HEK293 (cell line): ENCODE results near the gene CIITA.

Experiments used
- CTCF ChIA-PET: fragments of 350-600 bp; formaldehyde crosslinking; extraction: SDS; loops from one replicate; lab custom pipeline; 2021; ENCODE audit warnings: antibody characterized with exemption; lab: Yijun Ruan, JAX
- POLR2A ChIA-PET: fragments of 300-600 bp; formaldehyde crosslinking; extraction: SDS; loops from one replicate; lab custom pipeline; 2020; ENCODE audit warnings: antibody characterized with exemption, inconsistent platforms; lab: Yijun Ruan, JAX
- H3K27ac ChIP-seq: fragments of 200-500 bp; sonication (Bioruptor generic); 2 replicates; pipeline ENCODE4 v1.5.1; 2014; ENCODE audit warnings: low read depth, low read length, control low read depth, inconsistent platforms; ENCODE audit errors: extremely low read depth
- H3K36me3 ChIP-seq, 2 experiments: fragments of 200-500 bp in 1 of 2; sonication (Bioruptor generic) in 1 of 2; 1 replicate in 1 of 2; 2 replicates in 1 of 2; pipeline ENCODE4 v1.5.1; 2014 to 2017; ENCODE audit warnings: inconsistent platforms in 2 of 2, low read length in 2 of 2; ENCODE audit not compliant: control insufficient read depth in 2 of 2, insufficient read depth in 1 of 2
- H3K4me1 ChIP-seq: fragments of 200-500 bp; sonication (Bioruptor generic); 2 replicates; pipeline ENCODE4 v1.5.1; 2014; ENCODE audit warnings: mild to moderate bottlenecking, low read length, inconsistent platforms; ENCODE audit not compliant: control insufficient read depth, insufficient read depth
- H3K4me3 ChIP-seq: 2 replicates; pipeline ENCODE4 v1.5.1; 2011; ENCODE audit warnings: low read depth, mild to moderate bottlenecking, control low read depth, low read length, moderate library complexity
- H3K9me3 ChIP-seq: fragments of 200-500 bp; sonication (Bioruptor generic); 2 replicates; pipeline ENCODE4 v1.5.1; 2014; ENCODE audit warnings: low read depth, low read length, inconsistent platforms; ENCODE audit not compliant: control insufficient read depth, insufficient read depth
- IKZF3 ChIP-seq: fragments of 450-650 bp; IDR thresholded peaks from 2 replicates; pipeline ENCODE4 v1.5.0; 2018; ENCODE audit warnings: missing biosample characterization, mild to moderate bottlenecking, missing genetic modification characterization, moderate library complexity
- SALL2 ChIP-seq: fragments of 450-650 bp; formaldehyde crosslinking; IDR thresholded peaks from 2 replicates; pipeline ENCODE4 v1.5.0; 2017; ENCODE audit warnings: missing biosample characterization, mild to moderate bottlenecking, missing genetic modification characterization, borderline replicate concordance
- SP2 ChIP-seq: fragments of 450-650 bp; formaldehyde crosslinking; IDR thresholded peaks from 2 replicates; pipeline ENCODE4 v1.5.1; 2016; ENCODE audit warnings: missing biosample characterization, missing genetic modification characterization
- ZBTB21 ChIP-seq: fragments of 450-650 bp; formaldehyde crosslinking; IDR thresholded peaks from 2 replicates; pipeline ENCODE4 v1.5.1; 2017; ENCODE audit warnings: missing biosample characterization, missing genetic modification characterization
- ZFP69B ChIP-seq: fragments of 450-650 bp; formaldehyde crosslinking; IDR thresholded peaks from 2 replicates; pipeline ENCODE4 v1.5.1; 2016; ENCODE audit warnings: missing biosample characterization, missing genetic modification characterization
- ZNF214 ChIP-seq: fragments of 450-650 bp; formaldehyde crosslinking; IDR thresholded peaks from 2 replicates; pipeline ENCODE4 v1.5.1; 2017; ENCODE audit warnings: missing biosample characterization, mild to moderate bottlenecking, missing genetic modification characterization, borderline replicate concordance
- ZNF366 ChIP-seq: fragments of 450-650 bp; formaldehyde crosslinking; conservative IDR thresholded peaks from 2 replicates; pipeline ENCODE4 v1.5.1; 2016; ENCODE audit warnings: missing biosample characterization, missing genetic modification characterization
- ZNF768 ChIP-seq: fragments of 450-650 bp; formaldehyde crosslinking; IDR thresholded peaks from 2 replicates; pipeline ENCODE4 v1.5.1; 2018; ENCODE audit warnings: missing biosample characterization, mild to moderate bottlenecking, missing genetic modification characterization
- TF ChIP-seq, protein P1 (sequence below): fragments of 450-650 bp; formaldehyde crosslinking; IDR thresholded peaks from 2 replicates; pipeline ENCODE4 v1.5.1; 2017; ENCODE audit warnings: missing biosample characterization, missing genetic modification characterization
- TF ChIP-seq, protein P2 (sequence below): fragments of 450-650 bp; formaldehyde crosslinking; IDR thresholded peaks from 2 replicates; pipeline ENCODE4 v1.5.1; 2016; ENCODE audit warnings: missing biosample characterization, missing genetic modification characterization
- TF ChIP-seq, protein P3 (sequence below): fragments of 450-650 bp; formaldehyde crosslinking; IDR thresholded peaks from 2 replicates; pipeline ENCODE4 v1.5.1; 2016; ENCODE audit warnings: missing biosample characterization, missing genetic modification characterization
- TF ChIP-seq, protein P4 (sequence below): fragments of 450-650 bp; formaldehyde crosslinking; IDR thresholded peaks from 2 replicates; pipeline ENCODE4 v1.5.1; 2016; ENCODE audit warnings: missing biosample characterization, missing genetic modification characterization, borderline replicate concordance
- TF ChIP-seq, protein P5 (sequence below): fragments of 450-650 bp; formaldehyde crosslinking; IDR thresholded peaks from 2 replicates; pipeline ENCODE4 v1.5.1; 2016; ENCODE audit warnings: missing biosample characterization, missing genetic modification characterization, borderline replicate concordance
- TF ChIP-seq, protein P6 (sequence below): fragments of 450-650 bp; formaldehyde crosslinking; IDR thresholded peaks from 2 replicates; pipeline ENCODE4 v1.5.1; 2016; ENCODE audit warnings: missing biosample characterization, missing genetic modification characterization
- TF ChIP-seq, protein P7 (sequence below): fragments of 450-650 bp; formaldehyde crosslinking; IDR thresholded peaks from 2 replicates; pipeline ENCODE4 v1.5.1; 2016; ENCODE audit warnings: missing biosample characterization, missing genetic modification characterization
- TF ChIP-seq, protein P8 (sequence below): fragments of 450-650 bp; formaldehyde crosslinking; IDR thresholded peaks from 2 replicates; pipeline ENCODE4 v1.5.1; 2016; ENCODE audit warnings: missing biosample characterization, missing genetic modification characterization, low read depth

Gene CIITA

DNA sequence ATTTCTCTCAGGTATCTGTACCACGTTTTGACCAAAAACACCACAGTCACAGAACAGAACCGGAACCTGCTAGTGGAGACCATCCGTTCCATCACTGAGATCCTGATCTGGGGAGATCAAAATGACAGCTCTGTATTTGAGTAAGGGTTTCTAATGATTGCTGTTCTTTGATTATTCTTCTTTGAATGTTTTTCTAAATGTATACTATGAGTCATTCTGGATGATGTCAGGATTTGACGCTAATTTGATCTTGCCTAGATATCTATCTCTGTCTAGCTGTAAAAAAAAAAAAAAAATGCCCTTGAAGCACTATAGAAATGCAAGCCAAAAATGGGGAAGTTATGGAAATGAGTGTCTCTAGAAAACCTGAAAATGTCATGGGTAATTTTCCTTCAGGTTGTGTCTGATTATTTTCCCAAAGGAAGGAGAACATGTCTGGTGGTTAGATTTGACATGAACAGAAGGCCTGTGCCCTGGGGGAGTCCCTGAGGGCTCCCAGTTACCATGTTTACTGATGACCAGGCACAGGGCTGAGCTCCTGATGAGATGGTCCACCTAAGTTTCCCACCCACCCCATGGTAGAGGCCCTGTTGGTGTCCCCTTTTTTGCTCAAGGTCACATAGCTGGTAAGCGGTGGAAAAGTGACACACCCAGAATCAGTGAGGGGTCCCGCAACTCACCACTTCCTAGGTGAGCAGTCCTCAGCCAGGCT is 80.9 kb downstream of the CIITA start:
- H3K4me3 ChIP-seq = no peak overlapping the region
- H3K36me3 ChIP-seq = peaks cover 0 to 10% of the 10 kb centered on the region in 2 experiments; a peak in 2 of 3 replicates
- ChIA-PET POLR2A (no interaction called here), CTCF (interaction anchor here (0.6 to 1.5 kb wide), 6 partner anchors 8 to 756 kb away, joined by 3 to 4 read pairs (median 4); no protein-coding TSS in a partner anchor)
- H3K4me1 ChIP-seq = peaks cover 7% of the 10 kb centered on the region
- H3K9me3 ChIP-seq = no peaks in the 10 kb centered on the region
- no peak overlapping the region for H3K27ac ChIP-seq
- TF ChIP-seq, protein P1, sequence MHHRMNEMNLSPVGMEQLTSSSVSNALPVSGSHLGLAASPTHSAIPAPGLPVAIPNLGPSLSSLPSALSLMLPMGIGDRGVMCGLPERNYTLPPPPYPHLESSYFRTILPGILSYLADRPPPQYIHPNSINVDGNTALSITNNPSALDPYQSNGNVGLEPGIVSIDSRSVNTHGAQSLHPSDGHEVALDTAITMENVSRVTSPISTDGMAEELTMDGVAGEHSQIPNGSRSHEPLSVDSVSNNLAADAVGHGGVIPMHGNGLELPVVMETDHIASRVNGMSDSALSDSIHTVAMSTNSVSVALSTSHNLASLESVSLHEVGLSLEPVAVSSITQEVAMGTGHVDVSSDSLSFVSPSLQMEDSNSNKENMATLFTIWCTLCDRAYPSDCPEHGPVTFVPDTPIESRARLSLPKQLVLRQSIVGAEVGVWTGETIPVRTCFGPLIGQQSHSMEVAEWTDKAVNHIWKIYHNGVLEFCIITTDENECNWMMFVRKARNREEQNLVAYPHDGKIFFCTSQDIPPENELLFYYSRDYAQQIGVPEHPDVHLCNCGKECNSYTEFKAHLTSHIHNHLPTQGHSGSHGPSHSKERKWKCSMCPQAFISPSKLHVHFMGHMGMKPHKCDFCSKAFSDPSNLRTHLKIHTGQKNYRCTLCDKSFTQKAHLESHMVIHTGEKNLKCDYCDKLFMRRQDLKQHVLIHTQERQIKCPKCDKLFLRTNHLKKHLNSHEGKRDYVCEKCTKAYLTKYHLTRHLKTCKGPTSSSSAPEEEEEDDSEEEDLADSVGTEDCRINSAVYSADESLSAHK = peak; percentile 49; the same call in 1 of the 2 replicates
- TF ChIP-seq, protein P2, sequence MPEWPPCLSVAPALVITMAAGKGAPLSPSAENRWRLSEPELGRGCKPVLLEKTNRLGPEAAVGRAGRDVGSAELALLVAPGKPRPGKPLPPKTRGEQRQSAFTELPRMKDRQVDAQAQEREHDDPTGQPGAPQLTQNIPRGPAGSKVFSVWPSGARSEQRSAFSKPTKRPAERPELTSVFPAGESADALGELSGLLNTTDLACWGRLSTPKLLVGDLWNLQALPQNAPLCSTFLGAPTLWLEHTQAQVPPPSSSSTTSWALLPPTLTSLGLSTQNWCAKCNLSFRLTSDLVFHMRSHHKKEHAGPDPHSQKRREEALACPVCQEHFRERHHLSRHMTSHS (tag by site-specific recombination) = no peak
- no peak for TF ChIP-seq SP2 (tag by site-specific recombination)
- TF ChIP-seq, protein P3, sequence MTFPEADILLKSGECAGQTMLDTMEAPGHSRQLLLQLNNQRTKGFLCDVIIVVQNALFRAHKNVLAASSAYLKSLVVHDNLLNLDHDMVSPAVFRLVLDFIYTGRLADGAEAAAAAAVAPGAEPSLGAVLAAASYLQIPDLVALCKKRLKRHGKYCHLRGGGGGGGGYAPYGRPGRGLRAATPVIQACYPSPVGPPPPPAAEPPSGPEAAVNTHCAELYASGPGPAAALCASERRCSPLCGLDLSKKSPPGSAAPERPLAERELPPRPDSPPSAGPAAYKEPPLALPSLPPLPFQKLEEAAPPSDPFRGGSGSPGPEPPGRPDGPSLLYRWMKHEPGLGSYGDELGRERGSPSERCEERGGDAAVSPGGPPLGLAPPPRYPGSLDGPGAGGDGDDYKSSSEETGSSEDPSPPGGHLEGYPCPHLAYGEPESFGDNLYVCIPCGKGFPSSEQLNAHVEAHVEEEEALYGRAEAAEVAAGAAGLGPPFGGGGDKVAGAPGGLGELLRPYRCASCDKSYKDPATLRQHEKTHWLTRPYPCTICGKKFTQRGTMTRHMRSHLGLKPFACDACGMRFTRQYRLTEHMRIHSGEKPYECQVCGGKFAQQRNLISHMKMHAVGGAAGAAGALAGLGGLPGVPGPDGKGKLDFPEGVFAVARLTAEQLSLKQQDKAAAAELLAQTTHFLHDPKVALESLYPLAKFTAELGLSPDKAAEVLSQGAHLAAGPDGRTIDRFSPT (tag by site-specific recombination) = peak; percentile 73
- TF ChIP-seq IKZF3 = no peak
- peak; percentile 76 for TF ChIP-seq ZNF366
- TF ChIP-seq, protein P4, sequence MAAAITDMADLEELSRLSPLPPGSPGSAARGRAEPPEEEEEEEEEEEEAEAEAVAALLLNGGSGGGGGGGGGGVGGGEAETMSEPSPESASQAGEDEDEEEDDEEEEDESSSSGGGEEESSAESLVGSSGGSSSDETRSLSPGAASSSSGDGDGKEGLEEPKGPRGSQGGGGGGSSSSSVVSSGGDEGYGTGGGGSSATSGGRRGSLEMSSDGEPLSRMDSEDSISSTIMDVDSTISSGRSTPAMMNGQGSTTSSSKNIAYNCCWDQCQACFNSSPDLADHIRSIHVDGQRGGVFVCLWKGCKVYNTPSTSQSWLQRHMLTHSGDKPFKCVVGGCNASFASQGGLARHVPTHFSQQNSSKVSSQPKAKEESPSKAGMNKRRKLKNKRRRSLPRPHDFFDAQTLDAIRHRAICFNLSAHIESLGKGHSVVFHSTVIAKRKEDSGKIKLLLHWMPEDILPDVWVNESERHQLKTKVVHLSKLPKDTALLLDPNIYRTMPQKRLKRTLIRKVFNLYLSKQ (tag by site-specific recombination) = no peak
- no peak for TF ChIP-seq SALL2 (tag by site-specific recombination)
- TF ChIP-seq ZNF214 (tag by site-specific recombination) = no peak
- 0 out of 2 replicates have a peak, but pooled peaks have one; percentile 32 for TF ChIP-seq ZFP69B (tag by site-specific recombination)
- TF ChIP-seq, protein P5, sequence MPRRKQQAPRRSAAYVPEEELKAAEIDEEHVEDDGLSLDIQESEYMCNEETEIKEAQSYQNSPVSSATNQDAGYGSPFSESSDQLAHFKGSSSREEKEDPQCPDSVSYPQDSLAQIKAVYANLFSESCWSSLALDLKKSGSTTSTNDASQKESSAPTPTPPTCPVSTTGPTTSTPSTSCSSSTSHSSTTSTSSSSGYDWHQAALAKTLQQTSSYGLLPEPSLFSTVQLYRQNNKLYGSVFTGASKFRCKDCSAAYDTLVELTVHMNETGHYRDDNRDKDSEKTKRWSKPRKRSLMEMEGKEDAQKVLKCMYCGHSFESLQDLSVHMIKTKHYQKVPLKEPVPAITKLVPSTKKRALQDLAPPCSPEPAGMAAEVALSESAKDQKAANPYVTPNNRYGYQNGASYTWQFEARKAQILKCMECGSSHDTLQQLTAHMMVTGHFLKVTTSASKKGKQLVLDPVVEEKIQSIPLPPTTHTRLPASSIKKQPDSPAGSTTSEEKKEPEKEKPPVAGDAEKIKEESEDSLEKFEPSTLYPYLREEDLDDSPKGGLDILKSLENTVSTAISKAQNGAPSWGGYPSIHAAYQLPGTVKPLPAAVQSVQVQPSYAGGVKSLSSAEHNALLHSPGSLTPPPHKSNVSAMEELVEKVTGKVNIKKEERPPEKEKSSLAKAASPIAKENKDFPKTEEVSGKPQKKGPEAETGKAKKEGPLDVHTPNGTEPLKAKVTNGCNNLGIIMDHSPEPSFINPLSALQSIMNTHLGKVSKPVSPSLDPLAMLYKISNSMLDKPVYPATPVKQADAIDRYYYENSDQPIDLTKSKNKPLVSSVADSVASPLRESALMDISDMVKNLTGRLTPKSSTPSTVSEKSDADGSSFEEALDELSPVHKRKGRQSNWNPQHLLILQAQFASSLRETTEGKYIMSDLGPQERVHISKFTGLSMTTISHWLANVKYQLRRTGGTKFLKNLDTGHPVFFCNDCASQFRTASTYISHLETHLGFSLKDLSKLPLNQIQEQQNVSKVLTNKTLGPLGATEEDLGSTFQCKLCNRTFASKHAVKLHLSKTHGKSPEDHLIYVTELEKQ (tag by site-specific recombination) = peak; percentile 78; the same call in 1 of the 2 replicates
- TF ChIP-seq, protein P6, sequence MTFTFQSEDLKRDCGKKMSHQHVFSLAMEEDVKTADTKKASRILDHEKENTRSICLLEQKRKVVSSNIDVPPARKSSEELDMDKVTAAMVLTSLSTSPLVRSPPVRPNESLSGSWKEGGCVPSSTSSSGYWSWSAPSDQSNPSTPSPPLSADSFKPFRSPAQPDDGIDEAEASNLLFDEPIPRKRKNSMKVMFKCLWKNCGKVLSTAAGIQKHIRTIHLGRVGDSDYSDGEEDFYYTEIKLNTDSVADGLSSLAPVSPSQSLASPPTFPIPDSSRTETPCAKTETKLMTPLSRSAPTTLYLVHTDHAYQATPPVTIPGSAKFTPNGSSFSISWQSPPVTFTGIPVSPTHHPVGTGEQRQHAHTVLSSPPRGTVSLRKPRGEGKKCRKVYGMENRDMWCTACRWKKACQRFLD (tag by site-specific recombination) = no peak
- TF ChIP-seq ZBTB21 (tag by site-specific recombination) = peak; percentile 54; the same call in 1 of the 2 replicates
- TF ChIP-seq, protein P7, sequence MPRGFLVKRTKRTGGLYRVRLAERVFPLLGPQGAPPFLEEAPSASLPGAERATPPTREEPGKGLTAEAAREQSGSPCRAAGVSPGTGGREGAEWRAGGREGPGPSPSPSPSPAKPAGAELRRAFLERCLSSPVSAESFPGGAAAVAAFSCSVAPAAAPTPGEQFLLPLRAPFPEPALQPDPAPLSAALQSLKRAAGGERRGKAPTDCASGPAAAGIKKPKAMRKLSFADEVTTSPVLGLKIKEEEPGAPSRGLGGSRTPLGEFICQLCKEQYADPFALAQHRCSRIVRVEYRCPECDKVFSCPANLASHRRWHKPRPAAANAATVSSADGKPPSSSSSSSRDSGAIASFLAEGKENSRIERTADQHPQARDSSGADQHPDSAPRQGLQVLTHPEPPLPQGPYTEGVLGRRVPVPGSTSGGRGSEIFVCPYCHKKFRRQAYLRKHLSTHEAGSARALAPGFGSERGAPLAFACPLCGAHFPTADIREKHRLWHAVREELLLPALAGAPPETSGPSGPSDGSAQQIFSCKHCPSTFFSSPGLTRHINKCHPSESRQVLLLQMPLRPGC (tag by site-specific recombination) = peak; percentile 61; the same call in 1 of the 2 replicates
- TF ChIP-seq ZNF768 (tag by site-specific recombination) = no peak
- TF ChIP-seq, protein P8, sequence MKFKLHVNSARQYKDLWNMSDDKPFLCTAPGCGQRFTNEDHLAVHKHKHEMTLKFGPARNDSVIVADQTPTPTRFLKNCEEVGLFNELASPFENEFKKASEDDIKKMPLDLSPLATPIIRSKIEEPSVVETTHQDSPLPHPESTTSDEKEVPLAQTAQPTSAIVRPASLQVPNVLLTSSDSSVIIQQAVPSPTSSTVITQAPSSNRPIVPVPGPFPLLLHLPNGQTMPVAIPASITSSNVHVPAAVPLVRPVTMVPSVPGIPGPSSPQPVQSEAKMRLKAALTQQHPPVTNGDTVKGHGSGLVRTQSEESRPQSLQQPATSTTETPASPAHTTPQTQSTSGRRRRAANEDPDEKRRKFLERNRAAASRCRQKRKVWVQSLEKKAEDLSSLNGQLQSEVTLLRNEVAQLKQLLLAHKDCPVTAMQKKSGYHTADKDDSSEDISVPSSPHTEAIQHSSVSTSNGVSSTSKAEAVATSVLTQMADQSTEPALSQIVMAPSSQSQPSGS (tag by site-specific recombination) = peak; percentile 67
